PFSK-1 (cell line): ENCODE data around the gene AGBL3.

Source experiments
- FOXP2 ChIP-seq: optimal IDR thresholded peaks from 2 replicates; pipeline ENCODE3; 2011; ENCODE audit warnings: borderline replicate concordance, control low read depth, inconsistent platforms; ENCODE audit not compliant: insufficient read depth; ENCODE audit errors: extremely low read length, extremely low read depth
- POLR2AphosphoS5 ChIP-seq: IDR thresholded peaks from 2 replicates; pipeline ENCODE4 v1.6.1; 2012; ENCODE audit warnings: low read depth, mild to moderate bottlenecking, control low read depth, low read length, moderate library complexity
- SIN3A ChIP-seq: IDR thresholded peaks from 2 replicates; pipeline ENCODE4 v1.6.1; 2012; ENCODE audit warnings: mild to moderate bottlenecking, low read length, moderate library complexity, borderline replicate concordance; ENCODE audit not compliant: insufficient read depth
- TAF1 ChIP-seq: IDR thresholded peaks from 2 replicates; pipeline ENCODE4 v1.6.1; 2012; ENCODE audit warnings: low read length, control low read depth, borderline replicate concordance; ENCODE audit not compliant: insufficient read depth
- TF ChIP-seq, protein P1 (sequence below), 2 experiments: IDR thresholded peaks; 2 replicates each; pipeline versions ENCODE4 v1.6.1 to v1.8.0; 2011 to 2012; ENCODE audit warnings: low read depth in 2 of 2, low read length in 2 of 2, control low read depth in 1 of 2, inconsistent platforms in 1 of 2, mild to moderate bottlenecking in 1 of 2, moderate library complexity in 1 of 2; ENCODE audit not compliant: insufficient read depth in 1 of 2

Gene AGBL3

GRCh38 chr7:135147341-135147898, 161.1 kb downstream of the AGBL3 start:
- TF ChIP-seq SIN3A = no peak
- no peak for TF ChIP-seq POLR2AphosphoS5
- no peak for TF ChIP-seq FOXP2
- no peak for TF ChIP-seq TAF1
- TF ChIP-seq, protein P1, sequence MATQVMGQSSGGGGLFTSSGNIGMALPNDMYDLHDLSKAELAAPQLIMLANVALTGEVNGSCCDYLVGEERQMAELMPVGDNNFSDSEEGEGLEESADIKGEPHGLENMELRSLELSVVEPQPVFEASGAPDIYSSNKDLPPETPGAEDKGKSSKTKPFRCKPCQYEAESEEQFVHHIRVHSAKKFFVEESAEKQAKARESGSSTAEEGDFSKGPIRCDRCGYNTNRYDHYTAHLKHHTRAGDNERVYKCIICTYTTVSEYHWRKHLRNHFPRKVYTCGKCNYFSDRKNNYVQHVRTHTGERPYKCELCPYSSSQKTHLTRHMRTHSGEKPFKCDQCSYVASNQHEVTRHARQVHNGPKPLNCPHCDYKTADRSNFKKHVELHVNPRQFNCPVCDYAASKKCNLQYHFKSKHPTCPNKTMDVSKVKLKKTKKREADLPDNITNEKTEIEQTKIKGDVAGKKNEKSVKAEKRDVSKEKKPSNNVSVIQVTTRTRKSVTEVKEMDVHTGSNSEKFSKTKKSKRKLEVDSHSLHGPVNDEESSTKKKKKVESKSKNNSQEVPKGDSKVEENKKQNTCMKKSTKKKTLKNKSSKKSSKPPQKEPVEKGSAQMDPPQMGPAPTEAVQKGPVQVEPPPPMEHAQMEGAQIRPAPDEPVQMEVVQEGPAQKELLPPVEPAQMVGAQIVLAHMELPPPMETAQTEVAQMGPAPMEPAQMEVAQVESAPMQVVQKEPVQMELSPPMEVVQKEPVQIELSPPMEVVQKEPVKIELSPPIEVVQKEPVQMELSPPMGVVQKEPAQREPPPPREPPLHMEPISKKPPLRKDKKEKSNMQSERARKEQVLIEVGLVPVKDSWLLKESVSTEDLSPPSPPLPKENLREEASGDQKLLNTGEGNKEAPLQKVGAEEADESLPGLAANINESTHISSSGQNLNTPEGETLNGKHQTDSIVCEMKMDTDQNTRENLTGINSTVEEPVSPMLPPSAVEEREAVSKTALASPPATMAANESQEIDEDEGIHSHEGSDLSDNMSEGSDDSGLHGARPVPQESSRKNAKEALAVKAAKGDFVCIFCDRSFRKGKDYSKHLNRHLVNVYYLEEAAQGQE (IDR thresholded peaks at IDR 0.05; ENCODE audit: insufficient read depth in 1 of 2, low read depth in 2 of 2, low read length in 2 of 2) = no peak

DNA sequence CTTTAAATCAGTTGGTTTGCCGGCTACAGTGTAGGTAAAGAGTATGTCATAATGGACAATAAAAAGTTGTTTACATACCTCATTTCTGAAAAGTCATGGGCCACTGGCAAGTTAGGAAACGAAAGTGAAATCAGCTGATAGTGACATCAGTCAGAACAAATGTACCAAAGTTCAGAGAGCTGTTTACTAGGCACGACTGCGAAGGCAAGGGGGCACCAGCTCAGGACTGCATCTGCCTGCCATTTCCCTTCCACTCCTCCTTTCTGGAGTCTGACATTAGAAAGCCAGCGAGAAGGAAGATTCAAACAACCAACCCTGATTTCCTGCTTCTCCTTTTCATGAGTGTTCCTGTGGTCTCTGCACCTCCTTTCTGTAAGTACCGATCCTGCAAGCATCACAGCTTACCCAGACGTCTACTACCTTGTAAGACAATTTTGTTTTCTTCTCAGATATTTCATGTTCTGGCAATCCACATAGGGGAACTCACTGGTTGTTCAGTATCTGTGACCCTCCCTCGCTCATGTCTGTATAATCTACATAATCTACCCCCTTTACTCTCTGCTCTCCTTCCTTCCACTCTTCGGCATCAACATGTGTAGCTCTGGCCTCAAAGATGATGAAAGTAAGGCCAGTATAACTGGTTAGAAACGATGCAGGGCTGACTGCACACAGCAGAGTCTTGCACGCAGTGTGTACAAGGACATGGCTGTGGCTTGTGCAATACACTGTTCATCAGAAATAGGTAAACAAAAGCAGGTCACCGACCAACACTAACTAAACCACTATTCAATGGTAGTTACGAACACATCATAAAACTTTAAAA, 161.8 kb downstream of the AGBL3 start, which contains the start of gene TMEM140:
Gene TMEM140, plus strand, starts transcription at position 174 of the 823 bp plus-strand sequence. CDS start 16,370 bp downstream, outside the sequence.
- TF ChIP-seq, protein P1 (IDR thresholded peaks at IDR 0.05; ENCODE audit: insufficient read depth in 1 of 2, low read depth in 2 of 2, low read length in 2 of 2) = no peak
- TF ChIP-seq SIN3A (no peak), FOXP2 (no peak), POLR2AphosphoS5 (no peak), TAF1 (no peak)

DNA sequence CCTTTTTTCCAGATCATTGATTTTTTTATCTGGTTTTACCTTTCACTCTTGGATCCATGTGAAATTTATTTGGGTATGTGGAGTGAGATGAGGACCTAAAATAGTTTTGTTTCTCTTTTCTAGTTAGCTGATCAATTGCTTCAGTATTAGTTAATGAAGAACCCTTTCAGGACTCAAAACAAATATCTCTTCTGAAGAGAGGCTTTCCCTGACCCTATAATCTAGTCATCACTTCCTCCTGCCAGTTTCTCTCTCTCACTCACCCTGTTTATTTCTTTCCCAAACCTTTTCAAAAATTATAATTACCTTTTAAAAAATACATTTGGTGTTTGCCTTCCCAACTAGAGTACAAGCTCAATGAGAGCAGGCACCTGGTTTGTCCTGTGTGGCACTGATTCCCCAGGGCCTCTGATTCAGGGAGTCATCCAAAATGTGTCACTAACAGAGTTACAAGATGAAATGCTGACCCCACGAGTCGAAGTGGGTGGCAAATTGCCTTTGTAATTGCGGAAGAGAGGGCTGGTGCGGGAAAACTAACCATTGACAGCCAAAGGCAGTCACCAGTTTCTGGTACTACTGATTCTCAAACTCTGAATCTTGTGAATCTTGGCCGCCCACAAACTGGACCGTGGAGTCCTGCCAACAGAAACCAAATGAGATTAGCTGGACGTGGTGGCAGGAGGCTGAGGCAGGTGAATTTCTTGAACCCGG, 163.9 kb downstream of the AGBL3 start:
- TF ChIP-seq POLR2AphosphoS5 (no peak), TAF1 (no peak), SIN3A (no peak), FOXP2 (no peak)
- TF ChIP-seq, protein P1 (IDR thresholded peaks at IDR 0.05; ENCODE audit: insufficient read depth in 1 of 2, low read depth in 2 of 2, low read length in 2 of 2) = no peak

GRCh38 chr7:135151132-135151531, 164.8 kb downstream of the AGBL3 start:
- TF ChIP-seq, protein P1 (IDR thresholded peaks at IDR 0.05; ENCODE audit: insufficient read depth in 1 of 2, low read depth in 2 of 2, low read length in 2 of 2) = no peak
- TF ChIP-seq POLR2AphosphoS5 (no peak), SIN3A (no peak), TAF1 (no peak), FOXP2 (no peak)
